GM23248 (cell line): ENCODE data around the gene ASGR2. TPM values are rescaled to one million over a fixed set of nuclear protein-coding genes. Genes with fewer than 3 reads are reported as not detected.

ENCODE experiments used
- DNase-seq: peaks from one replicate; pipeline ENCODE4 v3.0.0-alpha.2; 2015
- H2AFZ ChIP-seq: fragments of 200-600 bp; sonication (generic); 2 replicates; pipeline ENCODE4 v1.6.1; 2016; ENCODE audit warnings: antibody characterized with exemption
- H3F3A ChIP-seq: fragments of 200-600 bp; sonication (generic); 2 replicates; pipeline ENCODE4 v1.6.1; 2016; ENCODE audit warnings: mild to moderate bottlenecking, antibody characterized with exemption, mixed run types; ENCODE audit not compliant: insufficient read depth
- H3K27ac ChIP-seq: fragments of 200-600 bp; sonication (generic); 2 replicates; pipeline ENCODE4 v1.5.1; 2016; ENCODE audit warnings: mild to moderate bottlenecking
- H3K27me3 ChIP-seq: fragments of 200-600 bp; sonication (generic); replicated peaks from 2 replicates; pipeline ENCODE4 v1.6.1; 2016; ENCODE audit warnings: mild to moderate bottlenecking; ENCODE audit not compliant: insufficient read depth
- H3K36me3 ChIP-seq: fragments of 200-600 bp; sonication (generic); 2 replicates; pipeline ENCODE4 v1.6.1; 2016; ENCODE audit warnings: low read depth, mild to moderate bottlenecking
- H3K4me1 ChIP-seq: fragments of 200-600 bp; sonication (generic); 2 replicates; pipeline ENCODE4 v1.6.1; 2016; ENCODE audit warnings: mild to moderate bottlenecking; ENCODE audit not compliant: insufficient read depth
- H3K4me2 ChIP-seq: fragments of 200-600 bp; sonication (generic); one replicate; pipeline ENCODE4 v1.6.1; 2016; ENCODE audit warnings: mild to moderate bottlenecking; ENCODE audit not compliant: unreplicated experiment
- H3K4me3 ChIP-seq: fragments of 200-600 bp; sonication (generic); 2 replicates; pipeline ENCODE4 v1.5.1; 2016; ENCODE audit warnings: mild to moderate bottlenecking
- H3K79me2 ChIP-seq: fragments of 200-600 bp; sonication (generic); 2 replicates; pipeline ENCODE4 v1.6.1; 2016; ENCODE audit warnings: mild to moderate bottlenecking; ENCODE audit not compliant: insufficient read depth
- H3K9ac ChIP-seq: fragments of 200-600 bp; sonication (generic); 2 replicates; pipeline ENCODE4 v1.6.1; 2016; ENCODE audit warnings: mild to moderate bottlenecking
- H3K9me2 ChIP-seq: fragments of 200-600 bp; sonication (generic); 2 replicates; pipeline ENCODE4 v1.6.1; 2016; ENCODE audit warnings: mixed run types, mild to moderate bottlenecking, moderate library complexity; ENCODE audit not compliant: insufficient read depth
- H3K9me3 ChIP-seq: fragments of 200-600 bp; sonication (generic); one replicate; pipeline ENCODE4 v1.6.1; 2017; ENCODE audit warnings: low read depth
- H4K20me1 ChIP-seq: fragments of 200-600 bp; sonication (generic); 2 replicates; pipeline ENCODE4 v1.6.0; 2016; ENCODE audit not compliant: insufficient read depth
- EZH2 ChIP-seq: fragments of 200-600 bp; sonication (generic); IDR thresholded peaks from 2 replicates; pipeline ENCODE4 v1.6.1; 2018; ENCODE audit warnings: antibody characterized with exemption, mild to moderate bottlenecking; ENCODE audit not compliant: insufficient read depth, poor library complexity, severe bottlenecking
- EZH2phosphoT487 ChIP-seq: fragments of 200-600 bp; sonication (generic); IDR thresholded peaks from 2 replicates; pipeline ENCODE4 v1.6.1; 2018; ENCODE audit warnings: antibody characterized with exemption, moderate library complexity, mild to moderate bottlenecking, low read depth; ENCODE audit not compliant: insufficient read depth
- WGBS, 2 experiments: methylation state at CpG; one replicate each; pipeline ENCODE4 v1.1.6; 2015 to 2017; ENCODE audit warnings: low lambda C conversion rate in 2 of 2, low coverage in 1 of 2; ENCODE audit errors: missing lambda C conversion rate in 2 of 2; 5-methylcytosine and 5-hydroxymethylcytosine counted together
- in situ Hi-C: fragments of 300-500 bp; cut with MboI; formaldehyde crosslinking; loops from 2 replicates; pipeline ENCODE4 v1.15.0; 2020
- polyA plus RNA-seq: library from polyadenylated mRNA; unstranded; fragments of >200 nt; fragmentation: Nextera tagmentation; extraction: Ambion mirVana; gene quantifications from 2 replicates; pipeline ENCODE4 v1.2.1, GENCODE V29; 2016
- total RNA-seq: library from RNA; depleted of rRNA; stranded (reverse); fragments of >200 nt; shearing (Covaris generic); gene quantifications from 2 replicates; pipeline ENCODE4 v1.2.3, GENCODE V29; 2014

ASGR2 gene
- total and polyA plus RNA-seq, 2 experiments from 2014 or later, result not detected

- no peak for DNase-seq
- WGBS, 2 experiments, result 61 to 69% methylated on average over 17 to 19 of the region's 19 CpGs
- Histone ChIP-seq H4K20me1 (no peaks in the 10 kb centered on the region), H3F3A (no peaks in the 10 kb centered on the region), H3K4me2 (no peak overlapping the region), H3K79me2 (no peaks in the 10 kb centered on the region), H3K4me3 (no peak overlapping the region), H3K27me3 (peaks cover 25% of the 10 kb centered on the region), H3K9ac (no peak overlapping the region), H3K4me1 (no peaks in the 10 kb centered on the region), H3K27ac (no peak overlapping the region), H2AFZ (no peak overlapping the region), H3K9me2 (no peaks in the 10 kb centered on the region), H3K36me3 (no peaks in the 10 kb centered on the region), H3K9me3 (no peaks in the 10 kb centered on the region)
- in situ Hi-C loops, result no loop called here
- TF ChIP-seq EZH2, result no peak
- no peak for TF ChIP-seq EZH2phosphoT487
Measured at GRCh38 chr17:7114875-7115614, 423 bp upstream of the ASGR2 start.

GRCh38 chr17:7113273-7114071 is 1.1 kb downstream of the ASGR2 start:
- H3K36me3 ChIP-seq, result no peaks in the 10 kb centered on the region
- H3K4me3 ChIP-seq, result no peak overlapping the region
- no peak overlapping the region for H3K9ac ChIP-seq
- no peaks in the 10 kb centered on the region for H3F3A ChIP-seq
- peaks cover 10% of the 10 kb centered on the region for H3K27me3 ChIP-seq
- TF ChIP-seq EZH2 (no peak), EZH2phosphoT487 (no peak)
- no peaks in the 10 kb centered on the region for H3K79me2 ChIP-seq
- no peaks in the 10 kb centered on the region for H4K20me1 ChIP-seq
- in situ Hi-C loops, result no loop called here
- no peaks in the 10 kb centered on the region for H3K9me3 ChIP-seq
- no peaks in the 10 kb centered on the region for H3K9me2 ChIP-seq
- no peak overlapping the region for H3K4me2 ChIP-seq
- H3K4me1 ChIP-seq, result no peaks in the 10 kb centered on the region
- DNase-seq, result no peak
- H2AFZ ChIP-seq, result no peak overlapping the region
- no peak overlapping the region for H3K27ac ChIP-seq
- 39 to 42% methylated on average over 15 of the region's 15 CpGs for WGBS, 2 experiments

- no peaks in the 10 kb centered on the region for H3K36me3 ChIP-seq
- H3K27ac ChIP-seq, result no peak overlapping the region
- H3K4me1 ChIP-seq, result no peaks in the 10 kb centered on the region
- no peak for TF ChIP-seq EZH2
- TF ChIP-seq EZH2phosphoT487, result no peak
- 31 to 39% methylated on average over 10 of the region's 10 CpGs for WGBS, 2 experiments
- no peaks in the 10 kb centered on the region for H4K20me1 ChIP-seq
- no peak overlapping the region for H3K9ac ChIP-seq
- no peaks in the 10 kb centered on the region for H3F3A ChIP-seq
- H3K27me3 ChIP-seq, result peaks cover 10% of the 10 kb centered on the region
- no peak overlapping the region for H3K4me2 ChIP-seq
- no peak overlapping the region for H3K4me3 ChIP-seq
- H3K9me2 ChIP-seq, result no peaks in the 10 kb centered on the region
- DNase-seq, result no peak
- no peaks in the 10 kb centered on the region for H3K9me3 ChIP-seq
- no peaks in the 10 kb centered on the region for H3K79me2 ChIP-seq
- in situ Hi-C loops, result no loop called here
- H2AFZ ChIP-seq, result no peak overlapping the region
Measured at GRCh38 chr17:7112510-7113108, 2.0 kb downstream of the ASGR2 start.

- DNase-seq, result peak; percentile 14
Measured at GRCh38 chr17:7111784-7112509, 2.7 kb downstream of the ASGR2 start.

More at GRCh38 chr17:7111784-7112509, 2.7 kb downstream of the ASGR2 start:
- Histone ChIP-seq H3K9me3 (no peaks in the 10 kb centered on the region), H3K4me1 (no peaks in the 10 kb centered on the region), H3K36me3 (no peaks in the 10 kb centered on the region), H4K20me1 (no peaks in the 10 kb centered on the region), H3K9ac (no peak overlapping the region), H2AFZ (no peak overlapping the region), H3K9me2 (no peaks in the 10 kb centered on the region), H3F3A (no peaks in the 10 kb centered on the region), H3K27me3 (peaks cover 15% of the 10 kb centered on the region), H3K4me3 (no peak overlapping the region), H3K27ac (no peak overlapping the region), H3K4me2 (no peak overlapping the region), H3K79me2 (no peaks in the 10 kb centered on the region)
- in situ Hi-C loops, result no loop called here
- no peak for TF ChIP-seq EZH2phosphoT487
- no peak for TF ChIP-seq EZH2
- 21 to 22% methylated on average over 11 to 12 of the region's 12 CpGs for WGBS, 2 experiments
